Measurements from ENCODE around the gene PMEL.
A peak's percentile ranks its signal among the peaks of the same experiment; 100 is the strongest.
"Not testable (repeated sequence)": the region's sequence is repeated elsewhere in the genome, so short reads cannot be mapped to it uniquely, and the experiment has no call there.

Gene PMEL

DNA sequence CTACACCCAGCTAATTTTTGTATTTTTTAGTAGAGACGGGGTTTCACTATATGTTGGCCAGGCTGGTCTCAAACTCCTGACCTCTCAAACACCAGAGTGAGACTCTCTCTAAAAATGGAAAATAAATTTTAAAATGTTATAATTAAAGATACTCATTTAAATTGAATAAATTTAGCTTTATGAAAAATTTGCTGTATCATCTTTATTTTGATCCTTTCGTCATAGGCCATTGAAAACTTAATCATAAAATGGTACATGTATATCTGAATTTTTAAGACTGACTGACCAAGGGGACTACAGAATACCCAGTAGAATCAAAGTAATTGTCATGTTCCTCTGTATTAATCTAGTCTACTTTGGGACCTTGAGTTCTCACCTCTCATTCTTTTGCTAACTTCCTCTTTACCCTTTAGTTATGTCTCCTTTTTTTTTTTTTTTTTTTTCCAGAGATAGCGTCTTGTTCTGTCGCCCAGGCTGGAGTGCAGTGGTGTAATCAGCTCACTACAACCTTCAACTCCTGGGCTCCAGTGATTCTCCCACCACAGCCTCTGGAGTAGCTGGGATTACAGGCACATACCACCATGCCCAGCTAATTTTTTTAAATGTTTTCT lies 17.5 kb upstream of the PMEL start:
- no peak for DNase-seq (ENCODE audit: low read depth in 2 of 2)

DNA sequence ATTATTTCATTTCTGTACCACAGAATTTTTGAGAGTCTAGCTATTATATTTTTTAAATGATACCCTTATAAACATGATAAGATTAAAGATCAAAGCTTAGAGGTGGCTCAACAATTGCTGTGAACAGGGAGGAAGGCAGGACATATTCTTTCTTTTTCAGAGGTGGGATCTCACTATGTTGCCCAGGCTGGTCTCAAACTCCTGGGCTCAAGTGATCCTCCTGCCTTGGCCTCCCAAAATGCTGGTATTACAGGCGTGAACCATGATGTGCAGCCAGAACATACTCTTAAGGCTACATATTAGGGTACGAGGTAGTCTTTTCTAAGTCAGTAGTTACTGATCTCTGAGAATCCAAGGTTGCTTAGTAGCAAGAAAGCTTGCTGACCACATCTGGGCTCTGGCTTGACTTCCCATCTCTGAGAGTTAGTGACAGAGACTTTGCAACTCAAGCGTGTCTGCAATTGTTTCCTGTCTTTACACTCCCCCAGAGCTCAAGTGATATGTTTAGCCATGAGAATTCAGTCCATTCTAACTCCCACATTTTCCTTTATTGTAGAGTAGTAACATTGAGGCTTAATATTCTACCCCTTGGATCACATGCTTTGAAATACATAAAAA lies 16.6 kb upstream of the PMEL start:
- DNase-seq (ENCODE audit: low read depth in 2 of 2), result no peak

DNA sequence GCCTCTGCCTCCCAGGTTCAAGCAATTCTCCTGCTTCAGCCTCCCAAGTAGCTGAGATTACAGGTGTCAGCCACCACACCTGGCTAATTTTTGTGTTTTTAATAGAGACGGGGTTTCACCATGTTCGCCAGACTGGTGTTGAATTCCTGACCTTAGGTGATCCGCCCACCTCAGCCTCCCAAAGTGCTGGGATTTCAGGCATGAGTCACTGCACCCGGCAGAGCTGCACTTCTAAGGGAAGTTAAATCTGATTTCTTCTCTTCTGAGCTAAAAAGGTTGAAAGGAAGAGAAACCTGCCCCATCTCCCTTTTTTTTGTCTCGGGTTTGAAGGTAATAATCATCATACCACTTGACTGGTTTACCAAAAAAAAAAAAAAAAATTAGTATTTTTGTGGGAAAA lies 16.0 kb upstream of the PMEL start:
- not testable (repeated sequence) for DNase-seq (ENCODE audit: low read depth in 2 of 2)

DNA sequence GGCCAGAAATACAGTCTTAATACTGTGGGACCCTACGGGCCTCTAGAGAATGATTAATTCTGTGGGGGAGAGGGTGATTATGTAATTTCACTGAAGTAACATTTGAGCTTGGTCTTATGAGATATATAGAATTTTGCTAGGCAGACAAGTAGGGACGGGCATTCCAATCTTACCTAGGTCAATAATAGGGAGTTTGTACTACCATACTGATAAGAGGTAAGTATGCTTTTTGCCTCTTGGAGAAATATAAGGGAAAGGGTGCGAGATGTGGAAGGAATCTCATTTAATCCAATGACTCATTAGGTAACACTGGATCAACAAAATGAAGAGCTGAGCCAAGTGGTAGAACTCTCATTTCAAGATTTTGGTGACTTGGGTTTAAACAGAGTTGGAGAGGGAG lies 13.2 kb upstream of the PMEL start:
- DNase-seq (ENCODE audit: low read depth in 2 of 2), result no peak

DNA sequence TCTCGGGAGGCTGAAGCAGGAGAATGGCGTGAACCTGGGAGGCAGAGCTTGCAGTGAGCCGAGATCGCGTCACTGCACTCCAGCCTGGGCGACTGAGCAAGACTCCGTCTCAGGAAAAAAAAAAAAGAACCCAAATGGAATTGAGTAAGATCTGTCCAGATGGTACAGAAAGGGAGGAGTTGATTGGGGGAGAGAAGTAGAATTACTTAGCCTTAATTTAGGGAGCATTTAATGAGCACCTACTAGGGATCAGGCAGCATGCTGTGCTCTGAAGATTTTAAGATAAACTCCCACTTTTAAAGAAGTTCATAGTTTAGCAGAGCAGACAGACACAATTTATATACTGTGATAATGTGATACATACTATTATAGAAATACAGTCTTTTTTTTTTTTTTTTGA lies 12.6 kb upstream of the PMEL start:
- no peak for DNase-seq (ENCODE audit: low read depth in 2 of 2)

DNA sequence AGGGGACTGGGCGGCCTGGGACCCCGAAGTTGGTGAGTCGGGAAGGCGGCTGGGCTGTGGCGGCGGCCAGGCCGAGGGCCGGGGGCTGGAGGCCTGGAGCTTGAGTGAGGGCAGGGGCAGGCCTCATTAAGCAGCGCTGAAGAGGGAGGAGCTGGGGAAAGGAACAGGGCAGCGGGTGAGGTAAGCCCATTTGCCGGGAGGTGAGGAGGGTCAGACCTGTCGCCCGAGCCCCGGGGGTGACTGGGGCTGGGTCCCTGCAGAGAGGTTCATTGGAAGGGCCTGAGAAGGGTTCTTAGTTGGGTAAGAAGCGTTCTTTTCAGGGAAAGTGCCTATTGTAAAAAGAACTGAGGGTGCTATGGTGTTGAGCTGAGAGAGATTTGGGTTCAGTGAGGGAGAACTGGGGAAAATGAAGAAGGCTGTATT lies 8.5 kb upstream of the PMEL start:
- DNase-seq (ENCODE audit: low read depth in 2 of 2), result no peak

DNA sequence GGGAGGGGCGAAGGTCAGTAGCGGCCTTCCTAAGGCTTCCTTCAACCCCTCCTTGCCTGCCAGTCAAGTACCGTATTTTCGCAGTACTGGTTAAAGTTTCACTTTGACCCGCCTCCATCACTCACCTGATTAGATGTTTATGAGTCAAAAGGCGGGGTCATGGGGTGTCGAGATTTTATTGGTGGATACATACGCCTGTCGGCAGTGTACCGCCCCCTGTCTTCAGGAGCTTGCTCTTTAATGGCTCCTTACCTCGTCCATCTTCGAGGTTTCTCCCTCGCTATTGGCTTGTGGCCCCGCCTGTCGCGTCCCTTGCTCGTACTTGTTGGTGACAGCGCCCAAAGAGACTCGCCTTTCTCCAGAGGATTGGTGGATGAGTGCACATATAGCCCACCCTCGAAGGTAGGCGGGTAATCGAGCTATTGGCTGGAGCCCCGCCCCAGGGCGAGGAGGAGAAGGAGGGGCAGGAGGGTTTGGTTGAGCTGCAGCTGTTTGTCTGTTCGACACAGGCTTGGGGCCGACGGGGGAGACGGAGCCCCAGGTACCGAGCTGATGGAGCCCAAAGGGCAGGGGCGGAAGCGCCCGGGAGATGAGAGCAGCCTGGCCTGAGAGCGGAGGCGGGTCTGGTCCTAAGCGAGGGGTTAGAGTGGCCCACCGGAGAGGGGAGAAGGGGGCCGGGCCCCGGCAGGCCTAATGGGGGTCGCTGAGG lies 7.9 kb upstream of the PMEL start, which contains the start of gene RAB5B:
RAB5B (plus strand) TSS at position 480 of the 709 bp plus-strand sequence. CDS start 12,883 bp downstream, outside the sequence.
- DNase-seq (ENCODE audit: low read depth in 2 of 2), result peak; percentile 94 to 98

DNA sequence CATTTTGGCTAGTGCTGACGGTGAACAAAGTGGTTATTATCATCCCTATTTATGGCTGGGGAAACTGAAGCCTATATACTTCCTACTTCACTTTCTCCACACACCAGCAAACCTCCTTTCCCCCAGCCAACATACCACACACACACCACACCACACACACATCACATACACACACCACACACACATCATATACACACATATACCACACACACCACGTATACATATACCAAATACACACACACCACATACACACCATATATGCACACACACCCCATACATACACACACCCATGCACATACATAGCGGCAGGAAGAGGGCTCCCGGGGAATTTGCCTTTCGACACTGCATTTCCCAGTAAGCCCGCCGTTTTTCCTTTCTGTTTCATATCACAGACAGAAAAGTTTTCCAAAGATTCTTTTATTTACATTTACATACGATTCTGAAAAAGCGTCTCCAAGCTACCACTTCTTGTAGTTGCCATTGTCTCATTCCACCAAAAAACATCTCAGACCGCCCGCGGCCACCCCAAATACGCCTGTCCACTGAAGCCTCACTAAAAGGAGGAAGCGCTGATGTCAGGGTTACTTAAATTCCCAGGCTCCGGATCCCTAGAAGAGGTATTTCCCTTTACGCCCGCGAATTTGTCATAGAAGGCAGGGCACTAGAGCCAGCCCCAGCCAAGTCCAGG lies 7.2 kb upstream of the PMEL start:
- no peak for DNase-seq (ENCODE audit: low read depth in 2 of 2)

DNA sequence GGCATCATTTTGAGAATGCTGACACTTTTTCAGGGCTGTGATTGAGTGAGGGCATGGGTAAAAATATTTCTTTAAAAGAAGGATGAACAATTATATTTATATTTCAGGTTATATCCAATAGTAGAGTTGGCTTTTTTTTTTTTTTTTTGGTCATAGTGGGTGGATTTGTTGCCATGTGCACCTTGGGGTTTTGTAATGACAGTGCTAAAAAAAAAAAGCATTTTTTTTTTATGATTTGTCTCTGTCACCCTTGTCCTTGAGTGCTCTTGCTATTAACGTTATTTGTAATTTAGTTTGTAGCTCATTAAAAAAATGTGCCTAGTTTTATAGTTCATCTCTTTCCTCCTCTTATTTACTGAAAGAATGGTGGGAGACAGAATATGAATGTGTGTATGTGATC lies 6.6 kb upstream of the PMEL start:
- no peak for DNase-seq (ENCODE audit: low read depth in 2 of 2)

DNA sequence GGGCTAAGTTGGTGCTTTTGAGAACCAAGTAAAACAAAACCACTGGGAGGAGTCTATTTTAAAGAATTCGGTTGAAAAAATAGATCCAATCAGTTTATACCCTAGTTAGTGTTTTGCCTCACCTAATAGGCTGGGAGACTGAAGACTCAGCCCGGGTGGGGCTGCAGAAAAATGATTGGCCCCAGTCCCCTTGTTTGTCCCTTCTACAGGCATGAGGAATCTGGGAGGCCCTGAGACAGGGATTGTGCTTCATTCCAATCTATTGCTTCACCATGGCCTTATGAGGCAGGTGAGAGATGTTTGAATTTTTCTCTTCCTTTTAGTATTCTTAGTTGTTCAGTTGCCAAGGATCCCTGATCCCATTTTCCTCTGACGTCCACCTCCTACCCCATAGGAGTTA lies 6.2 kb upstream of the PMEL start:
- no peak for DNase-seq (ENCODE audit: low read depth in 2 of 2)

DNA sequence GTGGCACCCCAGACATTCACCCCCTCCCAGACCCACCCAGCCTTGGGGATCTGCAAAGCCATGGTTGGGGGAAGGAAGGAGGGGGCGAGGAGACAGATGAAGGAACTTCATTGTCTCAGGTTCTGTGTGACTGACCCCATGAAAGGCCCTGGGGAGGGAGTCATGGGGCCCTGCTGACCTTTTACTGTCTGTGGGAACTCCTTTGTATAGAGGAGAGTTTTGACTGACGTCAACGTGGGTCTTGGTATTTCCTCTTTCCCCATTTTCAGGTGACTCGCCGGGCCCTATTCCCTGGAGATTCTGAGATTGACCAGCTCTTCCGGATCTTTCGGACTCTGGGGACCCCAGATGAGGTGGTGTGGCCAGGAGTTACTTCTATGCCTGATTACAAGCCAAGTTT lies 4.9 kb upstream of the PMEL start:
- no peak for DNase-seq (ENCODE audit: low read depth in 2 of 2)

DNA sequence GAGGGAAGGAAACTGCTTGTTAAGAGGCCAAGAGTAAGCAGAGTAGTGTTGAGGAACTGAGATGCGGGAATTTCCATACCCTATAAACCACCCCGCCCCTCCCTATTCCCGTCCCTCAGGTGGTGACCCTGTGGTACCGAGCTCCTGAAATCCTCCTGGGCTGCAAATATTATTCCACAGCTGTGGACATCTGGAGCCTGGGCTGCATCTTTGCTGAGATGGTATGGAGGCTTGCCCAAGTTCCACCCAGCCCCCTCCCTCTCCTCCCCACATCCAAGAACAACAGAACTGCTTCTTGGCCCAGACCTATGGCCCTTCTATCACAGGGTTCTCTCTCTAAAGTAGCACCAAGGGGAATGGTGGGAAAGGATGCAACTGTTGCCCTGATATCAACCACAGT lies 3.5 kb upstream of the PMEL start:
- DNase-seq (ENCODE audit: low read depth in 2 of 2), result no peak

DNA sequence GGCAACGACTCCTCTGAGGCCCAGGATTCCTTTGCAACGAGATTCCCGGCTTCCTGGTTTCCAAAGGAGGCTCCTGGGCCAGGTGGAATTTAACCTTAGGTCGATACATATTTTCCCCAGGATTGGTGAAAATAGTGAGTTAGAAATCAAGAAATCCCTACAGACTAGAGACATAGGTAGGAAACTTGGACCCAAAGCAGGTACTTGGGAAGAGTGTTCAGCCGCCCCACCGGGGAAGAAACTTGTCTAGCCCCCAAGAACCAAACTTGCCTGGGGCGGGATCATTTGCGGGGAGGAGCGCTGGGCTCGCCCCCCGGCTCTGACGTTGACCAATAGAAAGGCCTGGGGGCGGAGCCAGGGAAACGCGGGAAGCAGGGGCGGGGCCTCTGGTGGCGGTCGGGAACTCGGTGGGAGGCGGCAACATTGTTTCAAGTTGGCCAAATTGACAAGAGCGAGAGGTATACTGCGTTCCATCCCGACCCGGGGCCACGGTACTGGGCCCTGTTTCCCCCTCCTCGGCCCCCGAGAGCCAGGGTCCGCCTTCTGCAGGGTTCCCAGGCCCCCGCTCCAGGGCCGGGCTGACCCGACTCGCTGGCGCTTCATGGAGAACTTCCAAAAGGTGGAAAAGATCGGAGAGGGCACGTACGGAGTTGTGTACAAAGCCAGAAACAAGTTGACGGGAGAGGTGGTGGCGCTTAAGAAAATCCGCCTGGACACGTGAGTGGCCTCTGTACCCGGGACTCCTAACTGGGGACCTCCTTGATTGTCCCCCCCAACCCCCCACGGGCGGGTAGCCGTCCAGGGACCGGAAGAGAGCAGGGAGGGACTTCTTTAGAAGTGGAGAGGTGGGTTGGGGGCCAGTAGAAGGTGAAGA lies 803 bp upstream of the PMEL start, which contains the start of gene CDK2:
CDK2 (plus strand) TSS at position 423 of the 874 bp plus-strand sequence; CDS start at position 602, 179 bp downstream.
- DNase-seq (ENCODE audit: low read depth in 2 of 2), result peak; percentile 79 to 82

DNA sequence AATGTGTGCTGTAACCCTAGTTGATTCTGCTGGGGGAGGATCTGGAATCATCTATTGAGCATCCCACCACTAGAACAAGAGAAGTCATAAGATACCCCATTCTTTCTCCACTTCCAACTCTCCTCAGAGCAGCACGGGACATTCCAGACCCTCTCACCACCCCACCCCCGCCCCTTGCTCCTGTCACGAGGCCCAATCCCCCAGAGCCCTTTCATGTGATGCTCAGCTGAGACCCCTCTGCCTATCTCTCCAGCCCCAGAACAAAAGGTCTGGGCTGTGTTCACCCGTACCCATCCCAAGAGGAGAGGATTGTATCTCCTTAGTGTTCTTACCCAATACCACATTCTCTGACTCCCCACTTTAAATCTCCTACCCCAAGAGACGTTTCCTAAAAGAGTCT lies 602 bp downstream of the PMEL start:
- no peak for DNase-seq (ENCODE audit: low read depth in 2 of 2)

DNA sequence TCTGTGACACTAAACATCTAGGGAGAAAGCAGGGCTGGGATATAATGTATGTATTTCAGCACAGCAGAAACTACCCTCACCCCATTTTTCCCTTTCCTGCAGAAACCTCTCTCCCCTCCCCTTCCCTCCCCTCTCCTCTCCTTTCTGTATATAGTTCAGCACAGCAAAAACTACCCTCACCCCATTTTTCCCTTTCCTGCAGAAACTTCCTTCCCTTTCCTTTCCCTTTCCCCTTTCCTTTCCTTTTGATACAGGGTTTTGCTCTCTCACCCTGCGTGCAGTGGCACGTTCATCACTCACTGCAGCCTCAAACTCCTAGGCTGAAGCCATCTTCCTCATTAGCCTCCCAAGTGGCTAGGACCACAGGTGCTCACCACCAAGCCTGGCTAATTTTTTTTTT lies 2.1 kb downstream of the PMEL start:
- DNase-seq (ENCODE audit: low read depth in 2 of 2), result no peak

DNA sequence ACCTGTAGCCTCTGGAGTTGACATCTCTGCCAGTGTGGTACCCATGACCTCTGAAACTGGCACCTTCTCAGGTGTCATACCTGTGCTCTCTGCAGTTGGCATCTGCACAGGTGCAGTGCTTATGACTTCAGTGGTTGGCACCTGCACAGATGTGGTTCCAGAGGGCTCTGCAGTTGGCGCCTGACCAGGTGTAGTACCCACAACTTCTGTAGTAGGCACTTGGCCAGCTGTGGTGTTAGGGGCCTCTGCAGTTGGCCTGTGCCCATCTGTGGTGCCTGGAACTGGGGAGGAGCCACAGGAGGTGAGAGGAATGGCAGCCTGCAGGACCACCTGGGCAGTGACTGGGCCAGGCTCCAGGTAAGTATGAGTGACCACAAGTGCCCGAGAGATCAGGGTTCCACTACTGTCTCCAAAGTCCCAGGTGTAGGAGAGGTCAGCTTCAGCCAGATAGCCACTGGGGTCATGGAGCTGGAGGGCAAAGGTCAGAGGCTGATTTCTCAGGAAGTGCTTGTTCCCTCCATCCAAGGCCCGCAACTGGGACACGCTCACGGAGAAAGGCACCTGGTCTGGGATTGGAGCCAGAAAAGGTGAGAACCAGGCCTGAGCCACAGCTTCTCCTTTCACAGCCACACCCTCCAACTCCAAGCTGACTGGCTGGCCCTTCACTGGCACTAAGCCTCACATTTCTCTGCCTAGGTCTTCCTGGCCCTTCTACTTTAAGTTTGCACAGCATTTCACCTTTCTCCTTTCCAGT lies 8.6 kb downstream of the PMEL start:
- DNase-seq (ENCODE audit: low read depth in 2 of 2), result no peak

DNA sequence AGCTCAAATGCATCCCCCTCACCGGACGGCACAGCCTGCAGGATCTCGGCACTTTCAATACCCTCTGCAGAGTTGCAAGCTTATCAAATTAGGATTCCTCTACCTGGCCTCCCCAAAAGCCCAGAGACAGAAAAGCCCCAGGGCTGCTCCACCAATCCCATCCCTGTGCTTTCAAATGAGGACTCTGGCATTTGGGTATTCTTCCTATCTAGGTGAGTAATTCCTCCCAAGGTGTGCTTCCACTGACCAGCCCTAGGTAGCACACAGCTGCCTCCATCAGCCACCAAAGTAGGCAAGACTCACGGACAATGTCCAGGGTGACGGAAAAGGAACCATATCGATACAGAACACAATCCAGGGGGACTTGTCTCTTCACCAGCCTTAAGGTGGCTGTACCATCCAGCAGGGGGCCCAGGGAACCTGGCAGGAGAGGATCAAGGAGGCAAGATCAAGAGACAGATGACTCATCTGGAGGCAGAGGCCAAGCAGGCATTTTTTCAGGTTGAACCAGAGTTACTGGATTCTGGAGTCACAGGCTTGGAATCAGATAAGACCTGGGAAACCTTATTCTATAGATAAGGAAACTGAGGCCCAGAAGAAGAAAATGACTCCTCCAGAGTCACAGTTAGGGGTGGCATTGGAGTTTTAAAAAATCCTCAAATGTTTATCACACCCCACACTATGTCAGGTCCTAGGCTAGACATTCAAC lies 9.9 kb downstream of the PMEL start:
- DNase-seq (ENCODE audit: low read depth in 2 of 2), result no peak

DNA sequence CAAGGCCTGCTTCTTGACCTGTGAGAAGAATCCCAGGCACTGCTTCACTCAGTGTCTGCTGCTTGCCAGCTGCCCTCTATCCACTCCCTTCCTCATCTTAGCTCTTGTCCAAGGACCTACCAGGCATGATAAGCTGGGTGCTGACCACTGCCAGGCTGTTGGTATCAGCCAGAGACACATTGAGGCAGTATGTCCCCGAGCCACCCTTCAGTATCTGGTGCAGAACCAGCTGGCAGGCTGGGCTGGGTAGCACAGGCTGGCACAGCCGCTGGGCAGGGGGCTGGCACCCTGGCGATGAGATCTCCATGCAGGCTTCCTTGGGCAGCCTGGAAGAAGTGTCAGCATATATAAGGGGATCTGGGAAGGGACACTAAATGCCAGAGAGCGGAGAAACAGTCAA lies 10.5 kb downstream of the PMEL start:
- no peak for DNase-seq (ENCODE audit: low read depth in 2 of 2)

DNA sequence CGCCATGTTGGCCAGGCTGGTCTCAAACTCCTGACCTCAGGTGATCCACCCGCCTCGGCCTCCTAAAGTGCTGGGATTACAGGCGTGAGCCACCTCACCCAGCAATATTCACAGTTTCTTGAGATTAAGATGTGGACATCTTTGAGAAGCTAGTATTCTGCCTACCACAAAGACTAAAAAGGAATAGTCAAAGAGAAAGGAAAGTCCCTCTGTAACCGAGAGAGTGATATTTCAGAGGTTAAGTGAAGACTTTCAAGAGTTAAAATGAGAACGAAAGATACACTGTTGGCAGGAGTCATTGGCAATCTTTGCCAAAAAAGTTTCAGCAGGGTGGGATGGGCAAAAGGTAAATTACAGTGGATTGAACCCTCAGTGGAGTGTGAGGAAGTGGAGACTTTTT lies 19.3 kb downstream of the PMEL start:
- no peak for DNase-seq (ENCODE audit: low read depth in 2 of 2)

DNA sequence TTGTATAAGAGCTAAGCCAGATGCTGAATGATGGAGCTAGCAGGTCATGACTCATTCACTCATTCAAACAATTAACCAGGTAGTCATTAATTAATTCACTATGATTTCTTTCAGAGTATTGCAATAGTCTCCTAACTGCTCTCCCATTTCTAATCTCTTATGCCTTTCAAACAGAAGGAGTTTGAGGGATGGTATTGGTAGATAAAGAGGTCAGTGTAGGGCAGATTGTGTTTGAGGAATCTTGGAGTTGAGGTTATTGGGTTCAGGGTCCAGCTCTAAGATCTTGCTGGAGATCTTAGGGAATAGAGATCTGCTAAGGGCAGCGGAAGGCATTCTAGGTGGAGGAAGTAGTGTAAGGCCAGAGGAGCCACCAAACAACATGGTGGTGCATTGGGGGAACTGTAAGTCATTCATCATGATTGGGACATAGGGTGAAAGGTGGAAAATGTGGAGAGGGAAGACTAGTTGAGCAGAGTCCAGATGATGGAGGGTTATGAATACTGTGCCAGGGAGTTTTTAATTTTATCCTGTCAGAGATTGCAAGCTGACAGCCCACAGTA lies 23.2 kb downstream of the PMEL start:
- DNase-seq (ENCODE audit: low read depth in 2 of 2), result no peak

Data from stimulated activated CD8-positive, alpha-beta memory T cell treated with anti-CD3 and anti-CD28 coated beads, Interleukin-15, amount 100 ng/mL, for 4 hours (primary cell).